Fibroblast of skin of right biceps (primary cell): Measurements from ENCODE around the gene NPTX1.
A peak's percentile ranks its signal among the peaks of the same experiment; 100 is the strongest.

Source experiments
- DNase-seq: peaks from one replicate; pipeline ENCODE4 v3.0.0-alpha.2; 2013

Gene NPTX1

DNA sequence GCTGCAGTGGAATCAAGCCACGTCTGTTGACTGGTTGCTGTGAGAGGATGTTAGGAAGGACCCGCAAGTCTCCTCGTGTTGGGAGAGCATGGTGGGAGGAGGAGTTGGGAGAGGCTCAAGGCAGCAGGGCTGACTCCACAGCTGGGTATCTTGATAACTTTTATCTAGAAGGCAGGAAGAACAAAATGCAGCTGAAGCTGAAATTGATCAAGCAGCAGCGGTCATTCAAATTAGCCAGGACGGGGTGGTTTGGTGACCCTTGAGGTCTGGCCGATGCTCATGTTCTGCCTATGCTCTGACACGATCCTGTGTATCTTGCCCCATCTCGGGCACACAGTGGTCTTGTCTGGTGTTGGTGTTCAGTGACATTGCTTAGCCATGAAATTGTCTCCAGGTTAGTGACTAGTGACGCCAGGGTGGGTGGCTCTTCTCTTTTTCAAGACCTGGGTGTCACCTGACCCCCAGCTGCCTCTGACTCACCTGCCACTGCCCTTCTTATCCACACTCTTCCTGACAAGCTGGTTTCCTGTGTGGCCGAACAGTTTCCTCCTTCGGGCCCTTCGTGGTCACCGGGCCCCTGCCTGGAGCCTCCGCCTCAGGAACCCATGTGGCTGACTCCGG lies 19.1 kb downstream of the NPTX1 start:
- no peak for DNase-seq

- DNase-seq: no peak
These were observed 19.8 kb downstream of the NPTX1 start for GRCh38 chr17:80456465-80457235.

GRCh38 chr17:80455784-80456183 lies 20.6 kb downstream of the NPTX1 start:
- peak; percentile 11 for DNase-seq

- DNase-seq: no peak
These were observed 21.1 kb downstream of the NPTX1 start for GRCh38 chr17:80455336-80455710.

GRCh38 chr17:80454557-80455335 lies 21.7 kb downstream of the NPTX1 start:
- DNase-seq: peak; percentile 97

GRCh38 chr17:80453998-80454556 lies 22.3 kb downstream of the NPTX1 start:
- no peak for DNase-seq

DNA sequence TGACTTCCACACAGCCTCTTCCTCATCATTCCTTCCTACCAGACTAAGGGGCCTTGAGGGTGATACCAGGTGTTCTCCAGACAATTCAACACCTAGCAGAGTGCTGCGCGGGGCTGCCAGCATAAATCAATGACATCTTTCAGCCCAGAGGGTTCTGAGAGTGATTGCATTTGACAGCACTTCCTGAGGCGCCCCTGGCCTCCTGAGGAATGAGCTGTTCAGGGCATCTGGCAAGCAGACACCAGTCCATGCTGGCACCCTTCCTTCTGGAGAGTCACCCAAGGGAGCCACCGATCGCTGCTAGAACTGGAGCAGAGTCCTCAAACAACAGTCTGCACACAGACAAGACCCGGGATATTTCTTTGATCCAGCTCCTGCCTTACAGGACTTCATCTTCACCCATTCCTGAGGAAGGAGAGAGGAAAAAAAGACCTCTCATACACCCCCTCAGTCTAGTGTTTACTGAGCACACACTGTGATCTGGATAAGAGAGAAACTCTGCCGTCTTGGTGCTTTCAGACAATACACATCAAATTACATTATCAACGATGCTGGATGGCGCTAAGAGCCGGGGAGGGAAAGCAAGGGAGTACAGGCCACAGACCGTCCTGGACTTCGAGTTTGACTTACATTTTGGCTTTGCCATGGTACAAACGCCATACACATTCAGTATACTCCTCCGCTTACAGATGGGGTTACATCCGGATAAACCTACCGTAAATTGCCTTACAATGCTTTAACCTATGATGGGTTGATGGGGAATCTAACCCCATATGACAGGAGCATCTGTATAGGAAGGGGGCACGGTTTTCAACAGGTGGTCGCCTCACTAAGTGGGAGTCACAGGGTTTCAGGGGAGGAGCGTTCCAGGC lies 23.0 kb downstream of the NPTX1 start:
- no peak for DNase-seq

- DNase-seq: no peak
These were observed 24.1 kb downstream of the NPTX1 start for GRCh38 chr17:80452173-80452915.

DNA sequence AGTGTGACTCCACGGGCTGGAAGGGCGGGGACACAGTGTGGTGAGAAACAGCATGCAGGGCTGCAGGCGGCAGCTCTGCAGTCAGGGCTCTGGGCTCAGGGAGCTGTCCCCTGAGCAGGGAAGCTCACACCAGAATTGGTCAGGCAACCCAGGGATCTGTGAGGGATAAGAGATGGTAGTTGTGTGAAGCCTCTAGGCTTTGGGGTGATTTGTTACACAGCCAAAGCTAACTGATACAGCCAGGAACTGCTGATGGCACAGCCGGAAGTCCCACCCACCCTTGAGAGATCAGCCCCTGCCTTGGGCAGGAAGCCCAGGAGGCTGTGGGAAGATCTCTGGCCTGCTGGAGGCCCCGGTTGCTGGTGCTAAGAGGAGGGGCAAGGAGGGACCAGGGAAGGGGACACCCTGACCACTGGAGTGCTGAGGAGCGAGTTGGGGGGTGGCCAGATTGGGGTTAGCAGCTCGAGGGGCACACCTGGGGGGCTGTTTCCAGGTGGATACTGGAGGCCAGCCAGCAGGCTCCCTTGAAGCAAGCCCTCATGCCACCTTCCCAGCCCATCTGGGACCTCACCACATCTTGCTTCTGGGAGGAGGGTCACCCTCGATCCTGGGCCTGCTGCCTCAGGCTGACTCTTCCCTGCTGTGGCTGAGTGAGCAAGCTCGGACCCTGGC lies 25.2 kb downstream of the NPTX1 start:
- DNase-seq: no peak

DNA sequence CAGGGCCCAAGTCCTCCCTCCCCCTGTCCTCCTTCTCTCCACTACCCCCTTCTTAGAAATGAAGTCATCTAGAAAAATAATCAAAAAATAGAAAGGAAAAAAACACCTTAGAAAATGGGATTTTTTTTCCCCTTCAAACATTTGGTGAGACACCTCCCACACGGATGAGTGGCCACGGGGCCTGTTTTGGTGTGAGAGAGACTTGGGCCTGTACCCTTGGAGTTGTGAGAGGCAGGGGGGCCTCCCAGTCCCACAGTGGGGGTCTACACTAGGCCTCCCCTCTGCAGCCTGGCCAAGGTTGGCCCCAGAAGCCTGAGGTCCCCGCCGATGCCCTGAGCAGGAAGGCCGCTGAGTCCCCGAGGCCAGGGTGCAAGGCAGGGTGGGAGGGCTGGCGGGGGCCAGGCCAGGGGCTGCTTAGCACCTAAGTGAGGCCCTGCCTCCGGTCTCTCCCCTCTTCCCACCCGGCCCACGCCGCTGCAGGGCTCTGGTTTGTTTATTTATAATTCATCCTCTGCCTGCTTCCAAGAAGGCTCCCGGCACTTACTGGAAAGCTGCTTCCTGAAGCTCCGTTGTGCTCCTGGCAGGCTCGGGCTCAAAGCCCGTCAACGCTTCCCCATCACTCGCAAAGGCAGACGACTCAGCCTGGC lies 26.4 kb downstream of the NPTX1 start:
- DNase-seq: no peak

GRCh38 chr17:80449194-80449929 lies 27.0 kb downstream of the NPTX1 start:
- no peak for DNase-seq

GRCh38 chr17:80447790-80448189 lies 28.6 kb downstream of the NPTX1 start:
- no peak for DNase-seq

GRCh38 chr17:80446645-80447405 lies 29.6 kb downstream of the NPTX1 start:
- DNase-seq: peak; percentile 15

GRCh38 chr17:80445726-80446110 lies 30.7 kb downstream of the NPTX1 start:
- DNase-seq: no peak

- DNase-seq: no peak
These were observed 31.2 kb downstream of the NPTX1 start for GRCh38 chr17:80445007-80445725.

- DNase-seq: no peak
These were observed 31.8 kb downstream of the NPTX1 start for GRCh38 chr17:80444644-80444979.

- DNase-seq: no peak
These were observed 32.3 kb downstream of the NPTX1 start for GRCh38 chr17:80443916-80444643.

GRCh38 chr17:80443498-80443897 lies 32.9 kb downstream of the NPTX1 start:
- no peak for DNase-seq
